Measurements from ENCODE around the gene CSDE1. TPM values are rescaled to one million over a fixed set of nuclear protein-coding genes. Genes with fewer than 3 reads are reported as not detected.

Gene CSDE1
- total RNA-seq, 1 donor from 2014 or later, result 487 TPM

GRCh38 chr1:114749835-114750234 is 7.9 kb downstream of the CSDE1 start:
- DNase-seq, result no peak

- DNase-seq, result no peak
These were observed 11.2 kb downstream of the CSDE1 start for GRCh38 chr1:114746450-114747121.

GRCh38 chr1:114745291-114745690 is 12.5 kb downstream of the CSDE1 start:
- DNase-seq, result no peak

GRCh38 chr1:114741963-114742746 is 15.6 kb downstream of the CSDE1 start:
- no peak for DNase-seq

- DNase-seq, result no peak
These were observed 17.5 kb downstream of the CSDE1 start for GRCh38 chr1:114740331-114740730.

- no peak for DNase-seq
These were observed 20.4 kb downstream of the CSDE1 start for GRCh38 chr1:114737314-114737849.

- DNase-seq, result no peak
These were observed 22.3 kb downstream of the CSDE1 start for GRCh38 chr1:114735479-114735878.

GRCh38 chr1:114729782-114730181 is 28.0 kb downstream of the CSDE1 start:
- no peak for DNase-seq

- DNase-seq, result no peak
These were observed 29.2 kb downstream of the CSDE1 start for GRCh38 chr1:114728553-114728952.

- no peak for DNase-seq
These were observed 32.6 kb downstream of the CSDE1 start for GRCh38 chr1:114725230-114725629.

- no peak for DNase-seq
These were observed 33.9 kb downstream of the CSDE1 start for GRCh38 chr1:114723915-114724314.

- no peak for DNase-seq
These were observed 34.3 kb downstream of the CSDE1 start for GRCh38 chr1:114723457-114723856.

GRCh38 chr1:114720492-114720891 is 37.3 kb downstream of the CSDE1 start:
- no peak for DNase-seq

- DNase-seq, result no peak
These were observed 38.4 kb downstream of the CSDE1 start for GRCh38 chr1:114719424-114719787.

- no peak for DNase-seq
These were observed 38.9 kb downstream of the CSDE1 start for GRCh38 chr1:114718661-114719423.

- peak; percentile 87 for DNase-seq
These were observed 41.2 kb downstream of the CSDE1 start, which contains the start of gene NRAS for GRCh38 chr1:114716304-114717170. TSS of gene NRAS (minus strand) at chr1:114716771. CDS start at chr1:114716160, 611 bp downstream.

GRCh38 chr1:114715952-114716303 is 41.9 kb downstream of the CSDE1 start:
- no peak for DNase-seq

GRCh38 chr1:114712977-114713376 is 44.8 kb downstream of the CSDE1 start:
- no peak for DNase-seq

GRCh38 chr1:114710360-114710759 is 47.4 kb downstream of the CSDE1 start:
- no peak for DNase-seq

GRCh38 chr1:114707604-114708003 is 50.2 kb downstream of the CSDE1 start:
- no peak for DNase-seq

GRCh38 chr1:114703242-114703641 is 54.5 kb downstream of the CSDE1 start:
- DNase-seq, result no peak

- no peak for DNase-seq
These were observed 55.0 kb downstream of the CSDE1 start for GRCh38 chr1:114702737-114703136.
